Gastroesophageal sphincter (tissue), 4 donors: ENCODE measurements around the gene PRKAG2. TPM values are rescaled to one million over a fixed set of nuclear protein-coding genes. Genes with fewer than 3 reads are reported as not detected.
A peak's percentile ranks its signal among the peaks of the same experiment; 100 is the strongest.

ENCODE experiments used
- ATAC-seq: fragments of 150-250 bp; one replicate; pipeline ENCODE4 v1.9.1; 2016; ENCODE audit warnings: mild to moderate bottlenecking, moderate library complexity
- H3K27ac ChIP-seq, 4 donors: fragments of 200-600 bp; sonication (generic) in 3 of 4; 1 replicate in 3 of 4; 2 replicates in 1 of 4; pipeline ENCODE4 v1.5.1; 2016 to 2019
- H3K27me3 ChIP-seq: fragments of 200-600 bp; sonication (generic); one replicate; pipeline ENCODE4 v1.5.1; 2019
- H3K36me3 ChIP-seq, 2 donors: fragments of 200-600 bp; sonication (generic); one replicate each; pipeline ENCODE4 v1.5.1; 2019; ENCODE audit warnings: control low read depth in 1 of 2
- H3K4me1 ChIP-seq, 3 donors: fragments of 200-600 bp; sonication (generic); 1 replicate in 2 of 3; 2 replicates in 1 of 3; pipeline ENCODE4 v1.5.1; 2016 to 2019; ENCODE audit warnings: control low read depth in 2 of 3
- H3K4me3 ChIP-seq, 2 donors: fragments of 200-600 bp; sonication (generic); one replicate each; pipeline ENCODE4 v1.5.1; 2019; ENCODE audit warnings: mild to moderate bottlenecking in 1 of 2, moderate library complexity in 1 of 2
- H3K9me3 ChIP-seq, 3 donors: fragments of 200-600 bp; sonication (generic); one replicate each; pipeline ENCODE4 v1.5.1; 2017 to 2019; ENCODE audit warnings: control low read depth in 2 of 3
- EP300 ChIP-seq: sonication (generic); formaldehyde crosslinking; IDR thresholded peaks from one replicate; pipeline ENCODE4 v1.6.1; 2017; ENCODE audit warnings: antibody characterized with exemption, mild to moderate bottlenecking
- POLR2A ChIP-seq, 2 donors: fragments of 450-650 bp; IDR thresholded peaks; one replicate each; pipeline ENCODE4 v1.6.1; 2017; ENCODE audit warnings: antibody characterized with exemption in 2 of 2, mild to moderate bottlenecking in 2 of 2, moderate library complexity in 1 of 2
- POLR2AphosphoS5 ChIP-seq: sonication (generic); formaldehyde crosslinking; IDR thresholded peaks from one replicate; pipeline ENCODE4 v1.6.1; 2017; ENCODE audit warnings: antibody characterized with exemption
- WGBS, 2 donors: methylation state at CpG; one replicate each; pipeline ENCODE4 v1.1.5; 2018; ENCODE audit warnings: low coverage in 1 of 2; 5-methylcytosine and 5-hydroxymethylcytosine counted together
- total RNA-seq, 4 donors: library from RNA; depleted of rRNA; stranded (reverse); fragments of >200 nt; gene quantifications; one replicate each; pipeline ENCODE4 v1.1.0, GENCODE V29; 2016
- TF ChIP-seq, protein P1 (sequence below), 4 experiments: fragments of 200-600 bp in 2 of 4; fragments of 450-650 bp in 2 of 4; sonication (generic) in 1 of 4; IDR thresholded peaks; one replicate each; pipeline ENCODE4 v1.5.1; 2017 to 2019; ENCODE audit warnings: antibody characterized with exemption in 4 of 4, mild to moderate bottlenecking in 2 of 4, moderate library complexity in 2 of 4

The PRKAG2 gene
- total RNA-seq, 4 donors from 2014 or later = 48.9 to 89.0 (median 75.7) TPM

DNA sequence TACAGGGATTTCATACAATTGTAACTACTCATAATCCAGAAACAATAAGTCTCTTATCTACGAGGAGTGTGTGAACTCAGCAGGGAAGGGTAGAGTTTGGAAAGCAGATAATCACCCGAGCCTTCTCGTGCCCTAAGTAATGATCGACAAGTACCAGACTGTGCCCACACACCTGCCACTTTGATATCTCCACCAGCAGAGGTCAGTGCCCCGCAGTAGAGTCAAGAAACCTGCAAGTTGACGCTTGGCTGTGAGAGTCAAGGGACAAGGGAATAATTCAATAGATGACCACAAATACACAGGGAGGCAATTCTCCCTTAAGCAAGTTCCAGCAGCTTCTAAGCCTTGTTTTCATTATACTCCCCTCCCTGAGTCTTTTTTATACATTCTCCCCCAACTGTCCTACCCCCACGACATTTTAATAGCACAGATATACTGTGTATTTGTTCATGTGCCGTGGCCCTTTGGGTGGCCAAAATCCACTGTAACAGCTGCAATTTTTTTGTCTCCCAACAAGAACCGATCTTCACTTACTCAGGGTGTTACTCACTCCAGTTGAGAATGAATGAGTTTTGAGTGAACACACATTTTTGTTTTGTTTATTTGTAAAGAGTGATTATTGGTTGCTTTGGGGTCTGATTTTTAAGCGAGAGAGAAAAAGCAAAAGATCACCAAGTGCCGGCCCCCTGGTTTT lies 250.3 kb downstream of the PRKAG2 start:
- Histone ChIP-seq H3K27ac (peak overlapping the region in 3 of 4 donors; percentile 14 to 98 (median 24)), H3K4me3 (no peak overlapping the region), H3K4me1 (peaks cover 0 to 79% (median 10%) of the 10 kb centered on the region in 3 donors), H3K9me3 (no peaks in the 10 kb centered on the region), H3K27me3 (no peaks in the 10 kb centered on the region), H3K36me3 (peaks cover 0 to 5% of the 10 kb centered on the region in 2 donors)
- WGBS, 2 donors = 52 to 60% methylated on average over 9 to 11 of the region's 11 CpGs
- TF ChIP-seq POLR2A (IDR thresholded peaks at IDR 0.05) (no peak), POLR2AphosphoS5 (no peak), EP300 (no peak)
- TF ChIP-seq, protein P1, sequence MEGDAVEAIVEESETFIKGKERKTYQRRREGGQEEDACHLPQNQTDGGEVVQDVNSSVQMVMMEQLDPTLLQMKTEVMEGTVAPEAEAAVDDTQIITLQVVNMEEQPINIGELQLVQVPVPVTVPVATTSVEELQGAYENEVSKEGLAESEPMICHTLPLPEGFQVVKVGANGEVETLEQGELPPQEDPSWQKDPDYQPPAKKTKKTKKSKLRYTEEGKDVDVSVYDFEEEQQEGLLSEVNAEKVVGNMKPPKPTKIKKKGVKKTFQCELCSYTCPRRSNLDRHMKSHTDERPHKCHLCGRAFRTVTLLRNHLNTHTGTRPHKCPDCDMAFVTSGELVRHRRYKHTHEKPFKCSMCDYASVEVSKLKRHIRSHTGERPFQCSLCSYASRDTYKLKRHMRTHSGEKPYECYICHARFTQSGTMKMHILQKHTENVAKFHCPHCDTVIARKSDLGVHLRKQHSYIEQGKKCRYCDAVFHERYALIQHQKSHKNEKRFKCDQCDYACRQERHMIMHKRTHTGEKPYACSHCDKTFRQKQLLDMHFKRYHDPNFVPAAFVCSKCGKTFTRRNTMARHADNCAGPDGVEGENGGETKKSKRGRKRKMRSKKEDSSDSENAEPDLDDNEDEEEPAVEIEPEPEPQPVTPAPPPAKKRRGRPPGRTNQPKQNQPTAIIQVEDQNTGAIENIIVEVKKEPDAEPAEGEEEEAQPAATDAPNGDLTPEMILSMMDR (IDR thresholded peaks at IDR 0.05) = peak; percentile 20 to 58 (median 44)
- ATAC-seq = no peak

DNA sequence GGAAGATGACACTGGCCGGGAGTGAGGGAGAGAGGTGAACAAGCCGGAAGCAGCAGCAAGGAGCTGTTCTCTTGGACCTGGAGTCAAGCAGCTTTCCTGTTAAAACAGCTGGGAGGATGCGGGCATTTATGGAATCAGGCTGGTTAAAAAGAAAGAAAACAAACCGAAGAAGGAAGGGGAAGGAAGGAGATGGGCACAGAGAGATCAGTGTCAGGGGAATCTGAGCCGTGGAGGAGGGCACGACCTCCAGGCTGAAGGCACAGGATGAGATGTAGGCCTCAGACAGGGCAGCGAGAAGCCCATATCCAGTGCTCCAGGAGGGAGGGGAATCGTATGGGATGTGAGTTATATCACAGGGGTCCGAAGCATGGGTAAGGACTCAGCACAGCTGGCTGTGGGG lies 251.3 kb downstream of the PRKAG2 start:
- no peak for ATAC-seq
- Histone ChIP-seq H3K4me1 (peaks cover 0 to 69% (median 9%) of the 10 kb centered on the region in 3 donors), H3K27me3 (no peaks in the 10 kb centered on the region), H3K36me3 (peaks cover 0 to 5% of the 10 kb centered on the region in 2 donors), H3K9me3 (no peaks in the 10 kb centered on the region), H3K27ac (peak overlapping the region in 2 of 4 donors; percentile 13 to 14), H3K4me3 (no peak overlapping the region)
- TF ChIP-seq POLR2A (IDR thresholded peaks at IDR 0.05) (no peak), POLR2AphosphoS5 (no peak), EP300 (no peak)
- TF ChIP-seq, protein P1 (IDR thresholded peaks at IDR 0.05) = no peak
- WGBS, 2 donors = 55 to 69% methylated on average over 2 to 9 of the region's 9 CpGs

DNA sequence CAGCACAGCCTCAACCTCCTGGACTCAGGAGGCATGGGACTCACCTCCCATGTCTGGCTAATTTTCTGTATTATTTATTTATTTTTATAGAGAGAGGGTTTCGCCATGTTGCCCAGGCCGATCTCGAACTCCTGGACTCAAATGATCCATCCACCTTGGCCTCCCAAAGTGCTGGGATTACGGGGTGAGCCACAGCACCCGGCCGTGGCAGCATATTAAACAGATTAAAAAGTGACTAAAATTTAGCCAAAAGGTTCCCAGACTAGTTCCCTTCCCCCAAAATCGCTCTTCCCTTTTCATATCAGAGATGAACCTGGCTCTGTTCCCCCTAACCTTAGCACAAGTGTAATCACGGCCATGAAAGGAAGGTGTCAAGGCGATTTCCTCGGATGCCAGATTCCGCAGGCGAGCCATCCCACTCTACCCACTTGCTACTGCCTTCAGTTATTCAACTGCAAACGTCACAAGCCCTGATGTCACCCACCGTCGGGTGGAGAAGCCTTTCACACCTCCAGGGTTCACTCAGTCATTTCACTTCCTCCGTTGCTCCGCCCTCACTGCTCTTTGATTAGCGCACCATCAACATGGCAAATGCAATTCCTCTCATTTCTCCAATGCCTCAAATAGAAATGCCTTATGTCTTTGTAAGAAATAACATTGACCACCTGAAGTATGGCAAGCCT lies 252.5 kb downstream of the PRKAG2 start:
- WGBS, 2 donors = 68 to 80% methylated on average over 5 to 17 of the region's 18 CpGs

DNA sequence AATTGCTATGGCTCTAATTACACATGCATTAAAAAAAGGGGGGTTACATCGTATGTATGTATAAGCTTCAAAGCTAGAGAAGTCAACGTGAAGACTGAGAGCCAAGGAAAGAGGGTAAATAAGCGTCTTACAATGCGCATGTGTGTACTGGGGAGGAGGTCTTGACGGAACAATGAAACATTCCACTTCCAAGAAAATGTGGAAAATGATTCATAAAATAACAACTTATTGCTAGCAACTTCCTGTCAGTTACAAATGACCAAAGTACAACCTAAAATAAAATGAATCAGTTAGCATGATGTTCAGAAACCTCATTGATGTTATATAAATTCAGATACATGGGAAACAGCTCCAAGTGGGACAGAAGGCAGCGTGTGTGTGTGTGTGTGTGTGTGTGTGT lies 253.1 kb downstream of the PRKAG2 start:
- H3K36me3 ChIP-seq = peaks cover 0 to 8% of the 10 kb centered on the region in 2 donors
- WGBS, 2 donors = 45 to 58% methylated on average over 6 of the region's 6 CpGs
- no peak overlapping the region for H3K27ac ChIP-seq
- no peaks in the 10 kb centered on the region for H3K27me3 ChIP-seq
- H3K4me1 ChIP-seq = peaks cover 0 to 51% (median 6%) of the 10 kb centered on the region in 3 donors
- ATAC-seq = no peak
- H3K4me3 ChIP-seq = no peak overlapping the region
- H3K9me3 ChIP-seq = no peaks in the 10 kb centered on the region
- peak; percentile 42 for TF ChIP-seq POLR2AphosphoS5
- no peak for TF ChIP-seq POLR2A (IDR thresholded peaks at IDR 0.05)
- TF ChIP-seq, protein P1 (IDR thresholded peaks at IDR 0.05) = no peak
- no peak for TF ChIP-seq EP300

More for the DNA sequence above, 252.5 kb downstream of the PRKAG2 start:
- H3K4me3 ChIP-seq = no peak overlapping the region
- H3K27ac ChIP-seq = no peak overlapping the region
- ATAC-seq = no peak
- H3K9me3 ChIP-seq = no peaks in the 10 kb centered on the region
- peaks cover 0 to 8% of the 10 kb centered on the region in 2 donors for H3K36me3 ChIP-seq
- H3K4me1 ChIP-seq = peaks cover 0 to 57% (median 6%) of the 10 kb centered on the region in 3 donors
- H3K27me3 ChIP-seq = no peaks in the 10 kb centered on the region
- TF ChIP-seq POLR2AphosphoS5 = no peak
- TF ChIP-seq, protein P1 (IDR thresholded peaks at IDR 0.05) = no peak
